Gastrocnemius medialis (tissue), 4 donors: Measurements from ENCODE around the gene L3MBTL2. TPM values are rescaled to one million over a fixed set of nuclear protein-coding genes. Genes with fewer than 3 reads are reported as not detected.

Source experiments
- ATAC-seq, 2 donors: fragments of 150-250 bp; one replicate each; pipeline ENCODE4 v1.9.1; 2016
- DNase-seq, 2 donors: peaks; one replicate each; pipeline ENCODE4 v3.0.0-alpha.2; 2019
- H3K27ac ChIP-seq, 4 donors: fragments of 200-600 bp; sonication (generic); 1 replicate in 1 of 4; 2 replicates in 3 of 4; pipeline ENCODE4 v1.5.1; 2016 to 2018; ENCODE audit warnings: mild to moderate bottlenecking in 2 of 4, moderate library complexity in 1 of 4
- H3K27me3 ChIP-seq, 3 donors: fragments of 200-600 bp; sonication (generic) in 2 of 3; 1 replicate in 1 of 3; 2 replicates in 2 of 3; pipeline versions ENCODE4 v1.5.1 to v1.6.0; 2016 to 2019; ENCODE audit warnings: mild to moderate bottlenecking in 1 of 3, moderate library complexity in 1 of 3
- H3K36me3 ChIP-seq, 2 donors: fragments of 200-600 bp; sonication (generic) in 1 of 2; one replicate each; pipeline ENCODE4 v1.5.1; 2017 to 2018
- H3K4me1 ChIP-seq, 2 donors: fragments of 200-600 bp; sonication (generic) in 1 of 2; one replicate each; pipeline ENCODE4 v1.5.1; 2016 to 2017; ENCODE audit warnings: mild to moderate bottlenecking in 2 of 2
- H3K4me3 ChIP-seq, 4 donors: fragments of 200-600 bp; sonication (generic) in 3 of 4; 1 replicate in 1 of 4; 2 replicates in 3 of 4; pipeline ENCODE4 v1.5.1; 2016 to 2019; ENCODE audit warnings: mild to moderate bottlenecking in 2 of 4
- H3K9me3 ChIP-seq, 3 donors: fragments of 200-600 bp; sonication (generic) in 2 of 3; 1 replicate in 1 of 3; 2 replicates in 2 of 3; pipeline ENCODE4 v1.5.1; 2016 to 2019
- CTCF ChIP-seq, 5 experiments: fragments of 450-650 bp in 3 of 5; fragments of 200-600 bp in 2 of 5; sonication (generic) in 2 of 5; IDR thresholded peaks in 4 of 5; conservative IDR thresholded peaks in 1 of 5; 1 replicate in 4 of 5; 2 replicates in 1 of 5; pipeline ENCODE4 v1.5.1; 2016 to 2019; ENCODE audit warnings: antibody characterized with exemption in 5 of 5, mild to moderate bottlenecking in 3 of 5, moderate library complexity in 3 of 5
- POLR2A ChIP-seq, 2 donors: fragments of 450-650 bp; IDR thresholded peaks; one replicate each; pipeline ENCODE4 v1.6.1; 2017; ENCODE audit warnings: antibody characterized with exemption in 2 of 2, mild to moderate bottlenecking in 2 of 2, moderate library complexity in 2 of 2
- in situ Hi-C, 4 donors: fragments of 200-750 bp; cut with MboI; loops; one replicate each; pipeline versions ENCODE4 v1.15.0 to v1.8.0; 2017; ENCODE audit warnings: low sequenced_read_pairs in 4 of 4
- intact Hi-C: fragments of 100-400 bp; cut with DNase I; formaldehyde crosslinking; loops from one replicate; pipeline ENCODE4 v1.15.1; 2023; ENCODE audit warnings: low total_unique reads
- microRNA-seq, 2 donors: library from miRNA; unstranded; fragments of <30 nt; microRNA quantifications; one replicate each; pipeline ENCODE4, GENCODE V29; 2016; ENCODE audit warnings: borderline replicate concordance in 2 of 2
- total RNA-seq, 4 donors: library from RNA; depleted of rRNA; stranded (reverse); fragments of >200 nt; gene quantifications; one replicate each; pipeline versions ENCODE4 v1.1.0 to v1.2.3, GENCODE V29; 2016

The L3MBTL2 gene
- total RNA-seq, 4 donors from 2014 or later: 4.8 to 14.4 (median 12.4) TPM

GRCh38 chr22:41280065-41280464, 75.0 kb downstream of the L3MBTL2 start:
- H3K36me3 ChIP-seq: peaks cover 0 to 86% of the 10 kb centered on the region in 2 donors
- no peak for ATAC-seq
- in situ Hi-C loops (loop anchor here in 1 of 4 donors (25.0 kb wide), 1 partner anchor 257 kb away; the partner anchor contains the start of gene POLR3H), intact Hi-C loops (loop anchor here (10.0 kb wide), 1 partner anchor 805 kb away; no protein-coding TSS in a partner anchor)
- no peak for TF ChIP-seq CTCF (IDR thresholded peaks at IDR 0.05 in 4 of 5, conservative IDR thresholded peaks at IDR 0.05 in 1 of 5)
- TF ChIP-seq POLR2A (IDR thresholded peaks at IDR 0.05): no peak
- peaks cover 4 to 7% of the 10 kb centered on the region in 2 donors for H3K4me1 ChIP-seq
- no peak for DNase-seq
- no peaks in the 10 kb centered on the region for H3K9me3 ChIP-seq
- H3K4me3 ChIP-seq: no peak overlapping the region
- H3K27ac ChIP-seq: no peak overlapping the region
- H3K27me3 ChIP-seq: no peaks in the 10 kb centered on the region

GRCh38 chr22:41280854-41281253, 75.7 kb downstream of the L3MBTL2 start:
- TF ChIP-seq POLR2A (IDR thresholded peaks at IDR 0.05): no peak
- no peak for TF ChIP-seq CTCF (IDR thresholded peaks at IDR 0.05 in 4 of 5, conservative IDR thresholded peaks at IDR 0.05 in 1 of 5)
- Histone ChIP-seq H3K27me3 (no peaks in the 10 kb centered on the region), H3K27ac (no peak overlapping the region), H3K9me3 (no peaks in the 10 kb centered on the region), H3K4me1 (peaks cover 7 to 14% of the 10 kb centered on the region in 2 donors), H3K4me3 (no peak overlapping the region), H3K36me3 (peaks cover 0 to 78% of the 10 kb centered on the region in 2 donors)
- ATAC-seq (no peak), DNase-seq (no peak)
- intact Hi-C loops: loop anchor here (10.0 kb wide), 1 partner anchor 804 kb away; no protein-coding TSS in a partner anchor
- in situ Hi-C loops: loop anchor here in 1 of 4 donors (25.0 kb wide), 1 partner anchor 256 kb away; the partner anchor contains the start of gene POLR3H

Small RNAs within 50 kb of the gene (microRNA-seq; reads per million reads assigned to microRNA genes)
- 0 reads per million in 2 donors for gene MIR6889

Other genes starting within 250 kb of the L3MBTL2 start
- gene EP300, start 112.7 kb upstream of the L3MBTL2 start, total RNA-seq: 10 to 100 TPM; 29.6 to 53.0 (median 38.0) TPM
- gene CHADL, start 35.6 kb downstream of the L3MBTL2 start, total RNA-seq: 1 to 10 TPM in 1 of 4 donors, under 1 TPM in 1, not detected in 2; 0.73 to 1.3 TPM
- 10 to 100 TPM; 31.4 to 75.2 (median 52.1) TPM for gene RANGAP1, start 80.9 kb downstream of the L3MBTL2 start, total RNA-seq
- 10 to 100 TPM; 17.0 to 22.6 (median 20.5) TPM for gene ZC3H7B, start 96.2 kb downstream of the L3MBTL2 start, total RNA-seq
- 10 to 100 TPM; 15.6 to 39.8 (median 19.5) TPM for gene TEF, start 176.6 kb downstream of the L3MBTL2 start, total RNA-seq
- 10 to 100 TPM; 48.1 to 93.6 (median 65.7) TPM for gene TOB2, start 241.5 kb downstream of the L3MBTL2 start, total RNA-seq